ENCODE measurements around the gene ALPI.

ALPI gene

DNA sequence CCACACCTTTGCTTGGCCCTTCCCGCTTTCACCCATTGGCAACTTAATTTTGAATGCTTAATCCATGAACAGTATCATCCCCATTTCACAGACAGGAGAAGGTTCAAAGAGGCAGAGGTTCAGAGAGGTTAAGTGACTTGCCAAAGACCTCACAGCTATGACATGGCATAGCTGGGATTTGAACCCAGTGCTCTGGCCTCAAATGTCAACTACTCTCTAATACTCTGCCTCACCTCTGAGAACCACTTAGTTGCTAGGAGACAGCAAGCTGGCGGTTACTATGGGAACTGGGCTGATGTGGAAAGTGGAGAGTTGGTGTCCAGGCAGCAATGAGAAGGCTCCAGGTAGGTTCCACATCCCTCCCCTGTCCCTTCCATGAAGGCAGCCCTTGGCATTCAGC, 48.5 kb downstream of the ALPI start:
- DNase-seq (ENCODE audit: low read depth, low spot score): no peak
- H3K4me3 ChIP-seq (ENCODE audit: low read depth, low read length): no peak overlapping the region
- TF ChIP-seq, protein P1, sequence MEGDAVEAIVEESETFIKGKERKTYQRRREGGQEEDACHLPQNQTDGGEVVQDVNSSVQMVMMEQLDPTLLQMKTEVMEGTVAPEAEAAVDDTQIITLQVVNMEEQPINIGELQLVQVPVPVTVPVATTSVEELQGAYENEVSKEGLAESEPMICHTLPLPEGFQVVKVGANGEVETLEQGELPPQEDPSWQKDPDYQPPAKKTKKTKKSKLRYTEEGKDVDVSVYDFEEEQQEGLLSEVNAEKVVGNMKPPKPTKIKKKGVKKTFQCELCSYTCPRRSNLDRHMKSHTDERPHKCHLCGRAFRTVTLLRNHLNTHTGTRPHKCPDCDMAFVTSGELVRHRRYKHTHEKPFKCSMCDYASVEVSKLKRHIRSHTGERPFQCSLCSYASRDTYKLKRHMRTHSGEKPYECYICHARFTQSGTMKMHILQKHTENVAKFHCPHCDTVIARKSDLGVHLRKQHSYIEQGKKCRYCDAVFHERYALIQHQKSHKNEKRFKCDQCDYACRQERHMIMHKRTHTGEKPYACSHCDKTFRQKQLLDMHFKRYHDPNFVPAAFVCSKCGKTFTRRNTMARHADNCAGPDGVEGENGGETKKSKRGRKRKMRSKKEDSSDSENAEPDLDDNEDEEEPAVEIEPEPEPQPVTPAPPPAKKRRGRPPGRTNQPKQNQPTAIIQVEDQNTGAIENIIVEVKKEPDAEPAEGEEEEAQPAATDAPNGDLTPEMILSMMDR (IDR thresholded peaks at IDR 0.05; ENCODE audit: low read depth, low read length): no peak
- in situ Hi-C loops (cut with HindIII; ENCODE audit: low sequenced_read_pairs): no loop called here

- no peak for DNase-seq (ENCODE audit: low read depth, low spot score)
- no peak overlapping the region for H3K4me3 ChIP-seq (ENCODE audit: low read depth, low read length)
- in situ Hi-C loops (cut with HindIII; ENCODE audit: low sequenced_read_pairs): no loop called here
- TF ChIP-seq, protein P1 (IDR thresholded peaks at IDR 0.05; ENCODE audit: low read depth, low read length): no peak
Observed at GRCh38 chr2:232505856-232506255, 49.9 kb downstream of the ALPI start.

- DNase-seq (ENCODE audit: low read depth, low spot score): no peak
- in situ Hi-C loops (cut with HindIII; ENCODE audit: low sequenced_read_pairs): no loop called here
- no peak overlapping the region for H3K4me3 ChIP-seq (ENCODE audit: low read depth, low read length)
- TF ChIP-seq, protein P1 (IDR thresholded peaks at IDR 0.05; ENCODE audit: low read depth, low read length): no peak
Observed at GRCh38 chr2:232506709-232507108, 50.8 kb downstream of the ALPI start.

- no peak overlapping the region for H3K4me3 ChIP-seq (ENCODE audit: low read depth, low read length)
- DNase-seq (ENCODE audit: low read depth, low spot score): no peak
- in situ Hi-C loops (cut with HindIII; ENCODE audit: low sequenced_read_pairs): no loop called here
- TF ChIP-seq, protein P1 (IDR thresholded peaks at IDR 0.05; ENCODE audit: low read depth, low read length): no peak
Observed at GRCh38 chr2:232508251-232508650, 52.3 kb downstream of the ALPI start.
